Upper lobe of left lung (tissue), 6 donors: Measurements from ENCODE around the gene NTSR1. TPM values are rescaled to one million over a fixed set of nuclear protein-coding genes. Genes with fewer than 3 reads are reported as not detected.

Experiments used
- ATAC-seq, 2 donors: fragments of 200-7000 bp; cut with Tn5 transposase; one replicate each; pipeline ENCODE4 v1.9.1; 2022; ENCODE audit warnings: mild to moderate bottlenecking in 2 of 2, moderate library complexity in 2 of 2; ENCODE audit not compliant: low FRiP score in 2 of 2
- DNase-seq, 2 donors: peaks; one replicate each; pipeline ENCODE4 v3.0.0-alpha.2; 2019 to 2020
- H3K27ac ChIP-seq, 4 donors: fragments of 200-600 bp; sonication (generic); one replicate each; pipeline ENCODE4 v1.5.1; 2016 to 2019
- H3K27me3 ChIP-seq, 4 donors: fragments of 200-600 bp; sonication (generic); one replicate each; pipeline ENCODE4 v1.5.1; 2017 to 2019
- H3K36me3 ChIP-seq, 4 donors: fragments of 200-600 bp; sonication (generic); one replicate each; pipeline ENCODE4 v1.5.1; 2016 to 2019
- H3K4me1 ChIP-seq, 4 donors: fragments of 200-600 bp; sonication (generic); one replicate each; pipeline ENCODE4 v1.5.1; 2018 to 2019
- H3K4me3 ChIP-seq, 4 donors: fragments of 200-600 bp; sonication (generic); one replicate each; pipeline ENCODE4 v1.5.1; 2017 to 2019; ENCODE audit warnings: mild to moderate bottlenecking in 2 of 4, moderate library complexity in 1 of 4
- H3K9me3 ChIP-seq, 4 donors: fragments of 200-600 bp; sonication (generic); one replicate each; pipeline ENCODE4 v1.5.1; 2018 to 2019
- CTCF ChIP-seq, 6 experiments: fragments of 450-650 bp in 4 of 6; fragments of 200-600 bp in 2 of 6; sonication (generic) in 2 of 6; IDR thresholded peaks; one replicate each; pipeline ENCODE4 v1.5.1; 2016 to 2019; ENCODE audit warnings: antibody characterized with exemption in 6 of 6
- EP300 ChIP-seq, 4 donors: sonication (generic); formaldehyde crosslinking; IDR thresholded peaks; one replicate each; pipeline ENCODE4 v1.5.1; 2017; ENCODE audit warnings: antibody characterized with exemption in 4 of 4, control low read depth in 2 of 4
- POLR2A ChIP-seq, 4 donors: fragments of 450-650 bp; IDR thresholded peaks; one replicate each; pipeline ENCODE4 v1.5.1; 2016 to 2017; ENCODE audit warnings: antibody characterized with exemption in 4 of 4, mild to moderate bottlenecking in 2 of 4
- POLR2AphosphoS5 ChIP-seq, 2 donors: sonication (generic); formaldehyde crosslinking; IDR thresholded peaks; one replicate each; pipeline ENCODE4 v1.5.1; 2017; ENCODE audit warnings: antibody characterized with exemption in 2 of 2
- WGBS, 2 donors: methylation state at CpG; one replicate each; pipeline ENCODE4 v1.1.5; 2017 to 2018; 5-methylcytosine and 5-hydroxymethylcytosine counted together
- total RNA-seq, 6 donors: library from RNA; depleted of rRNA in 4 of 6; stranded (reverse); fragments of >200 nt in 4 of 6; gene quantifications; one replicate each; pipeline versions ENCODE4 v1.1.0 to v1.2.1, GENCODE V29; 2016 to 2021
- donor health status: DM: no; HTN: no; CAD: no; lungs with moderate emphysema.
- donor health status: DM: no; HTN: yes; CAD: no; lungs with severe emphysema.

Gene NTSR1
- total RNA-seq, 6 donors from 2014 or later: 0.20 to 1.4 (median 0.26) TPM; not detected in 1

GRCh38 chr20:62752671-62753501 lies 44.2 kb downstream of the NTSR1 start:
- H3K36me3 ChIP-seq: no peaks in the 10 kb centered on the region
- DNase-seq (peak in 1 of 2 donors; percentile 64), ATAC-seq (no peak)
- no peak overlapping the region for H3K27ac ChIP-seq
- TF ChIP-seq POLR2A (IDR thresholded peaks at IDR 0.05) (no peak), CTCF (IDR thresholded peaks at IDR 0.05) (no peak)
- no peaks in the 10 kb centered on the region for H3K9me3 ChIP-seq
- WGBS, 2 donors: 41 to 70% methylated on average over 4 to 29 of the region's 29 CpGs
- no peak overlapping the region for H3K4me3 ChIP-seq
- no peaks in the 10 kb centered on the region for H3K4me1 ChIP-seq
- no peaks in the 10 kb centered on the region for H3K27me3 ChIP-seq

DNA sequence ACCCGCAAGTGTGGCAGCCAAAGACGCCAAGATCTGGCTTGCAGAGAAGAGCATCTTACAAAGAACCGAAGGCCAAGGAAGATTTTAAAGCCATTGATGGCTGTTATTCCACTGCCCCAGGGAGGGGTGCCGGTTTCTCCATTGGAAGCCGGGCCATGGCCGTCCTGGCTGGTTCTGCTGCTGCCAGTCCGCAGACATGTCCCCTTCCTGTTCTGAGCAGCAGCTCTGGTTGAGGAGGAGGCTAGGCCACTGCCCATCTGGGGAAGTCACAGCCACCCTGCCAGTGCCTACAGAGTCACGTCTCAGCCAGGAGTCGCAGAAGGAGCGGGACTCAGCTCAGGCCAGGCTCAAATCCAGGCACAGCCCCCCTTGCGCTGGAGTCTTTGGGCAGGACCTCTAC lies 45.0 kb downstream of the NTSR1 start:
- 88 to 97% methylated on average over 3 to 11 of the region's 11 CpGs for WGBS, 2 donors
- Histone ChIP-seq H3K9me3 (no peaks in the 10 kb centered on the region), H3K27ac (no peak overlapping the region), H3K27me3 (no peaks in the 10 kb centered on the region), H3K4me3 (no peak overlapping the region), H3K36me3 (no peaks in the 10 kb centered on the region), H3K4me1 (no peaks in the 10 kb centered on the region)
- TF ChIP-seq POLR2A (IDR thresholded peaks at IDR 0.05): no peak
- TF ChIP-seq EP300 (IDR thresholded peaks at IDR 0.05): no peak
- no peak for TF ChIP-seq CTCF (IDR thresholded peaks at IDR 0.05)
- no peak for TF ChIP-seq POLR2AphosphoS5 (IDR thresholded peaks at IDR 0.05)
- peak in 1 of 2 donors; percentile 57 for DNase-seq
- ATAC-seq: no peak

GRCh38 chr20:62754122-62754990 lies 45.7 kb downstream of the NTSR1 start:
- ATAC-seq (peak in 1 of 2 donors; percentile 4), DNase-seq (peak in 1 of 2 donors; percentile 76)
- Histone ChIP-seq H3K36me3 (no peaks in the 10 kb centered on the region), H3K9me3 (no peaks in the 10 kb centered on the region), H3K27ac (no peak overlapping the region), H3K27me3 (no peaks in the 10 kb centered on the region), H3K4me1 (no peaks in the 10 kb centered on the region), H3K4me3 (no peak overlapping the region)
- TF ChIP-seq POLR2AphosphoS5 (IDR thresholded peaks at IDR 0.05) (no peak), POLR2A (IDR thresholded peaks at IDR 0.05) (no peak), CTCF (IDR thresholded peaks at IDR 0.05) (no peak), EP300 (IDR thresholded peaks at IDR 0.05) (no peak)
- WGBS, 2 donors: 93 to 95% methylated on average over 17 to 30 of the region's 31 CpGs

DNA sequence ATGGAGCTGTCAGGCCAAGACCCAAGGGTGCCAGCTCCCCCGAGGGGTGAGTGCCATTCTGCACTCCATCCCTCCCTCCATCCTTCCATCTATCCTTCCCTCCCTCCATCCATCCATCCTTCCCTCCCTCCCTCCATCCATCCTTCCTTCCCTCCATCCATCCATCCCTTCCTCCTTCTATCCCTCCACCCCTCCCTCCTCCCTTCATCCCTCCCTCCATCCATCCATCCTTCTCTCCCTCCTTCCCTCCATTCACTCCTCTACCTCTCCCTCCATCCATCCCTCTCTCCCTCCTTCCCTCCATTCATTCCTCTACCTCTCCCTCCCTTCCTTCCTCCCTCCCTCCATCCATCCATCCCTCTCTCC lies 46.3 kb downstream of the NTSR1 start:
- Histone ChIP-seq H3K4me3 (no peak overlapping the region), H3K36me3 (no peaks in the 10 kb centered on the region), H3K4me1 (no peaks in the 10 kb centered on the region), H3K9me3 (no peaks in the 10 kb centered on the region), H3K27me3 (no peaks in the 10 kb centered on the region), H3K27ac (no peak overlapping the region)
- no peak for TF ChIP-seq CTCF (IDR thresholded peaks at IDR 0.05)
- TF ChIP-seq POLR2A (IDR thresholded peaks at IDR 0.05): no peak
- no peak for TF ChIP-seq POLR2AphosphoS5 (IDR thresholded peaks at IDR 0.05)
- no peak for TF ChIP-seq EP300 (IDR thresholded peaks at IDR 0.05)
- WGBS, 2 donors: 79 to 100% methylated on average over 1 of the region's 1 CpG
- ATAC-seq (no peak), DNase-seq (no peak)
